Activated T-cell treated with anti-CD3 and anti-CD28 coated beads, Interleukin-2, amount 50 U/mL, for 72 hours (primary cell): Measurements from ENCODE around the gene ZNF629. TPM values are rescaled to one million over a fixed set of nuclear protein-coding genes. Genes with fewer than 3 reads are reported as not detected.
A peak's percentile ranks its signal among the peaks of the same experiment; 100 is the strongest.

ENCODE experiments used
- ATAC-seq, 2 donors: fragments of 150-1000 bp; cut with Tn5 transposase; replicated peaks in 1 of 2; 2 replicates each; pipeline ENCODE4 v1.10.0; 2021; ENCODE audit warnings: moderate library complexity in 2 of 2, mild to moderate bottlenecking in 1 of 2
- DNase-seq, 2 donors: peaks; one replicate each; pipeline ENCODE4 v3.0.0; 2021 to 2022; ENCODE audit warnings: mixed read lengths in 1 of 2
- H3K27ac Mint-ChIP-seq: one replicate; pipeline ENCODE4 v1.8.0; 2022; ENCODE audit warnings: mild to moderate bottlenecking, moderate library complexity, mixed read lengths
- H3K27me3 Mint-ChIP-seq: one replicate; pipeline ENCODE4 v1.8.0; 2022; ENCODE audit warnings: low read depth, mixed read lengths
- H3K36me3 Mint-ChIP-seq, 2 donors: one replicate each; pipeline ENCODE4 v1.8.0; 2022; ENCODE audit warnings: mixed read lengths in 2 of 2, mild to moderate bottlenecking in 1 of 2; ENCODE audit not compliant: insufficient read depth in 2 of 2
- H3K4me1 Mint-ChIP-seq: one replicate; pipeline ENCODE4 v1.8.0; 2022; ENCODE audit warnings: low read depth, mixed read lengths
- H3K4me3 Mint-ChIP-seq, 2 donors: one replicate each; pipeline ENCODE4 v1.8.0; 2022; ENCODE audit warnings: mild to moderate bottlenecking in 2 of 2, mixed read lengths in 2 of 2, moderate library complexity in 2 of 2
- H3K9me3 Mint-ChIP-seq, 2 donors: one replicate each; pipeline ENCODE4 v1.8.0; 2022; ENCODE audit warnings: mixed read lengths in 2 of 2
- total RNA-seq, 2 donors: library from RNA; stranded (reverse); gene quantifications; one replicate each; pipeline ENCODE4 v1.2.3, GENCODE V29; 2022

The ZNF629 gene
- total RNA-seq, 2 donors from 2014 or later, result 3.7 TPM

- Mint-ChIP-seq H3K4me1 (peaks cover 28% of the 10 kb centered on the region), H3K36me3 (peaks cover 3 to 5% of the 10 kb centered on the region in 2 donors), H3K4me3 (peak overlapping the region in 1 of 2 donors; percentile 97), H3K27ac (no peak overlapping the region), H3K27me3 (no peaks in the 10 kb centered on the region), H3K9me3 (no peaks in the 10 kb centered on the region)
- ATAC-seq (no peak), DNase-seq (no peak)
Observed at GRCh38 chr16:30760001-30760559, 26.9 kb downstream of the ZNF629 start.

GRCh38 chr16:30758988-30759491 is 28.0 kb downstream of the ZNF629 start:
- Mint-ChIP-seq H3K36me3 (peaks cover 5 to 10% of the 10 kb centered on the region in 2 donors), H3K4me1 (peaks cover 26% of the 10 kb centered on the region), H3K4me3 (peak overlapping the region in 1 of 2 donors; percentile 24), H3K9me3 (no peaks in the 10 kb centered on the region), H3K27me3 (no peaks in the 10 kb centered on the region), H3K27ac (no peak overlapping the region)
- ATAC-seq, result no peak
- DNase-seq, result no peak

GRCh38 chr16:30757316-30757715 is 29.7 kb downstream of the ZNF629 start:
- H3K4me1 Mint-ChIP-seq, result peaks cover 11% of the 10 kb centered on the region

GRCh38 chr16:30756781-30757100 is 30.3 kb downstream of the ZNF629 start:
- H3K4me1 Mint-ChIP-seq, result peaks cover 11% of the 10 kb centered on the region

More at GRCh38 chr16:30757316-30757715, 29.7 kb downstream of the ZNF629 start:
- ATAC-seq (no peak), DNase-seq (no peak)
- no peak overlapping the region for H3K27ac Mint-ChIP-seq
- peaks cover 2 to 4% of the 10 kb centered on the region in 2 donors for H3K36me3 Mint-ChIP-seq
- H3K4me3 Mint-ChIP-seq, result no peak overlapping the region
- no peaks in the 10 kb centered on the region for H3K9me3 Mint-ChIP-seq
- H3K27me3 Mint-ChIP-seq, result no peaks in the 10 kb centered on the region

GRCh38 chr16:30755955-30756780 is 30.8 kb downstream of the ZNF629 start:
- Mint-ChIP-seq H3K27ac (no peak overlapping the region), H3K4me3 (no peak overlapping the region), H3K4me1 (peaks cover 9% of the 10 kb centered on the region), H3K9me3 (no peaks in the 10 kb centered on the region), H3K27me3 (no peaks in the 10 kb centered on the region), H3K36me3 (peaks cover 6 to 9% of the 10 kb centered on the region in 2 donors)
- DNase-seq, result no peak
- ATAC-seq, result no peak

More at GRCh38 chr16:30756781-30757100, 30.3 kb downstream of the ZNF629 start:
- Mint-ChIP-seq H3K4me3 (no peak overlapping the region), H3K36me3 (peaks cover 2 to 4% of the 10 kb centered on the region in 2 donors), H3K27ac (no peak overlapping the region), H3K9me3 (no peaks in the 10 kb centered on the region), H3K27me3 (no peaks in the 10 kb centered on the region)
- DNase-seq (no peak), ATAC-seq (no peak)

GRCh38 chr16:30753596-30753995 is 33.4 kb downstream of the ZNF629 start:
- Mint-ChIP-seq H3K36me3 (peaks cover 9 to 11% of the 10 kb centered on the region in 2 donors), H3K27ac (no peak overlapping the region), H3K4me3 (no peak overlapping the region), H3K9me3 (no peaks in the 10 kb centered on the region), H3K27me3 (no peaks in the 10 kb centered on the region), H3K4me1 (peaks cover 7% of the 10 kb centered on the region)
- DNase-seq (no peak), ATAC-seq (no peak)

GRCh38 chr16:30750876-30751465 is 36.0 kb downstream of the ZNF629 start:
- peaks cover 9 to 11% of the 10 kb centered on the region in 2 donors for H3K36me3 Mint-ChIP-seq
- DNase-seq (no peak), ATAC-seq (no peak)
- peaks cover 16% of the 10 kb centered on the region for H3K4me1 Mint-ChIP-seq
- H3K27me3 Mint-ChIP-seq, result no peaks in the 10 kb centered on the region
- no peak overlapping the region for H3K27ac Mint-ChIP-seq
- no peaks in the 10 kb centered on the region for H3K9me3 Mint-ChIP-seq
- H3K4me3 Mint-ChIP-seq, result no peak overlapping the region

DNA sequence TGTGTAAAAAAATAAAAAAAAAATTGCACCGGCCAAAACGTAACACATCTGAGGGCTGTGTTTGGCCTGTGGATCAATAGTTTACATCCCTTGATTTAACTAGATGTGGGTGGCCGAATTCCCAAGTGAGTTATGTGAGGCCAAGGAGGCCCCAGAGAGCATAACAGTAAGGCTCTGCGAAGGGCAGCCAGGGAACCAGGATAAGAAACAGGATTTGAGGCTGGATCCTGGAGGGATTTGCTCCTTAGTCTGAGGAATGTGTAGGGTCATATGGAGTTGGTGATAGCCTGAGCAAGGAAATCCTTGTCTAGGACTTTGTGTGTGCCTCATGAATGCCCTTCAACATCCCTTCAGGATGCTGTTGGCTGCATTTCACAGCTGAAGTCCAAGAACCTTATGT is 36.8 kb downstream of the ZNF629 start:
- DNase-seq, result no peak
- Mint-ChIP-seq H3K4me1 (peaks cover 16% of the 10 kb centered on the region), H3K36me3 (peaks cover 9 to 12% of the 10 kb centered on the region in 2 donors), H3K27ac (peak overlapping the region; percentile 86), H3K4me3 (no peak overlapping the region), H3K27me3 (no peaks in the 10 kb centered on the region), H3K9me3 (no peaks in the 10 kb centered on the region)
- no peak for ATAC-seq

DNA sequence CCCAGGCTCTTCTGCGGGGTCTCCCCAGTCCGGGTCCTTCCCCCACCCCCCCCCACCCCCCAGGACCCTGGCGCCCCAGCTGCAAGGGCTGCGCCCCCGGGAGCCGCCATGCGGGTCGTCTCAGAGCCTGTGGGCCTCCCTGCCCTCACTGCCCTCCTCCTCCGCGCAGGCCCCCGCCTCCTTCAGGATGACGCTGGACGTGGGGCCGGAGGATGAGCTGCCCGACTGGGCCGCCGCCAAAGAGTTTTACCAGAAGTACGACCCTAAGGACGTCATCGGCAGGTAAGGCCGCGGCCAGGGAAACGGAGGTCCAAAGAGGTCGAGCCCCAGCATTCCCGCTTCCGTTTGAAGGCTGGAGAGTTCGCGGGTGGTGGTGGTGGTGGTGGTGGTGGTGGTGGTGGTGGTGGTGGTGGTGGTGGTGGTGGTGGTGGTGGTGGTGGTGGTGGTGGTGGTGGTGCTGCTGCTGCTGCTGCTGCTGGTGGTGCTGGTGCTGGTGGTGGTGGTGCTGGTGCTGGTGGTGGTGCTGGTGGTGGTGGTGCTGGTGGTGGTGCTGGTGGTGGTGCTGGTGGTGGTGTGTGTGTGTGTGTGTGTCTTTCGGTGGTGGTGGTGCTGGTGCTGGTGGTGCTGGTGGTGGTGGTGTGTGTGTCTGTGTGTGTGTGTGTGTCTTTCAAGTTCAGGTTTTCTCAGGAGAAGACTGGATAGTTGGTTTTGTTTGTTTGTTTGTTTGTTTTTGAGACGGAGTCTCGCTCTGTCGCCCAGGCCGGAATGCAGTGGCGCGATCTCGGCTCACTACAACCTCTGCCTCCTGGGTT is 38.2 kb downstream of the ZNF629 start:
- peak; percentile 29 to 44 for ATAC-seq
- peaks cover 16% of the 10 kb centered on the region for H3K4me1 Mint-ChIP-seq

DNA sequence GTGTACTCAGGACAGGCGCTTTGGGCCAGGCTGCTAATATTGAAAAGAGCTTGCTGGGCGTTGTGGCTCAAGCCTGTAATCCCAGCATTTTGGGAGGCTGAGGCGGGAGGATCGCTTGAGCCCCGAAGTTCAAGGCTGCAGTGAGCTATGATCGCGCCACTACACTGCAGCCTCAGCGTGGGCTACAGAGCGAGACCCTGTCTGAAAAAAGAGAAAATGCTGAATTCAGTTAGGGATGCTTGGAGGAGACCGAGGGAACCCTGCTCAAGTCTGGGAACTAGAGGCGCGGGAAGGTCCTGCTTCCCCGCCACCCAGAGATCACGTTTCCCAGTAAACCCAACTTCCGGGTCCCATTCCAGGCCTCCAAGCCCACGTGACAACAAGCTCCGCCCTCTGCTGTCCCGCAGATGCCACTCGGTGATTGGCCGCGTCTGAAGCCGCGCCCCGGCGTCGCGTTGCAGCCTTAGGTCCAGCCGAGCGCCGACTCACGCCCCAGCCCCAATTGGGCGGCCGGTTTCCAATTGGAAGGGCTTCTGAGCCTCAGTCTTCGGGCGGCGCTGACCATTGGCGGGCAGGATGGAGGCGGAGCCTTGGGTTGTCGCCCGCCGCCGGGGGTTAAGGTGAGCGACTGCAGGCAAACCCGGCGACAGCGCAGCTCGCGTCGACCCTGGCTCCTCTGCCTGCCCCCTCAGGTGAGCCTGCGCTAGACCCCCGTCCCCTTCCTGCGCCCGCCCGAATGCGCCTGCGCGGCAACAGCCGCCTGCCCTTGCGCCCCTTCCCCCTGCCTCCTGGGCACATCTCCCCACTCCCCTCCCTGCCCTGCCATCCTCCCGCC is 39.0 kb downstream of the ZNF629 start, which contains the start of gene PHKG2:
Gene PHKG2, plus strand, starts transcription at position 627 of the 835 bp plus-strand sequence. CDS start 396 bp downstream, outside the sequence.
- ATAC-seq (peak; percentile 97 to 98), DNase-seq (peak; percentile 97 to 99)
- Mint-ChIP-seq H3K27ac (peak within 1 kb of the TSS; percentile 86), H3K9me3 (no peaks in the 10 kb centered on the region), H3K36me3 (peaks cover 9 to 13% of the 10 kb centered on the region in 2 donors), H3K4me1 (peaks cover 16% of the 10 kb centered on the region), H3K27me3 (no peaks in the 10 kb centered on the region), H3K4me3 (peak within 1 kb of the TSS; percentile 85 to 95)

More for the DNA sequence above, 38.2 kb downstream of the ZNF629 start:
- no peaks in the 10 kb centered on the region for H3K27me3 Mint-ChIP-seq
- H3K9me3 Mint-ChIP-seq, result no peaks in the 10 kb centered on the region
- peaks cover 9 to 10% of the 10 kb centered on the region in 2 donors for H3K36me3 Mint-ChIP-seq
- H3K27ac Mint-ChIP-seq, result peak overlapping the region; percentile 86
- DNase-seq, result peak; percentile 43 to 49
- H3K4me3 Mint-ChIP-seq, result peak overlapping the region; percentile 85 to 95

DNA sequence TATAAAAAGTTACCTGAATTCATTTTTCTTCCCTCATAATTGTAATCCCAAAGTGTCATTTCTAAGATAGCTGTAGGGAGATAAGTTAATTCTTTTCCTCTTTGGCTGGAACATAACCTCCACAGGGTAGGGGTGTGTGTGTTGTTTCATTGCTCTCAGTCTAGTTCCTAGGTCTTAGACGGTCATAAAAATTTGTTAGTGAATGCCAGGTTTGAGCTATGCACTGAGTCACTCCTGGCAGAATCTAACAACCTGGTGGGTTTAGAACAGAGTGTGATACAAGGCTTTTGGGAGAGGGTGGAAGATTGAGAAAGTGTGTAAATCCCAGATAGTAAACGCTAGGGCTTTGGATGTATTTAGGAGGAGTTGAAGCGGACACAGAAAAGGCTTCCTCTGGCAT is 39.7 kb downstream of the ZNF629 start:
- peaks cover 9 to 13% of the 10 kb centered on the region in 2 donors for H3K36me3 Mint-ChIP-seq
- H3K4me3 Mint-ChIP-seq, result peak overlapping the region; percentile 85 to 95
- ATAC-seq (no peak), DNase-seq (no peak)
- peaks cover 16% of the 10 kb centered on the region for H3K4me1 Mint-ChIP-seq
- H3K27me3 Mint-ChIP-seq, result no peaks in the 10 kb centered on the region
- H3K27ac Mint-ChIP-seq, result peak overlapping the region; percentile 72
- H3K9me3 Mint-ChIP-seq, result no peaks in the 10 kb centered on the region
